GM23338 (cell line): ENCODE measurements around the gene P2RY12. TPM values are rescaled to one million over a fixed set of nuclear protein-coding genes. Genes with fewer than 3 reads are reported as not detected.

Experiments
- ATAC-seq: fragments of 200-7000 bp; cut with Tn5 transposase; 3 replicates; pipeline ENCODE4 v1.9.1; 2020
- DNase-seq: peaks from one replicate; pipeline ENCODE4 v3.0.0-alpha.2; 2015; ENCODE audit warnings: low spot score
- H2AFZ ChIP-seq: fragments of 200-600 bp; sonication (generic); 2 replicates; pipeline ENCODE4 v1.8.0; 2016; ENCODE audit warnings: antibody characterized with exemption, mild to moderate bottlenecking, moderate library complexity
- H3F3A ChIP-seq: fragments of 200-600 bp; sonication (generic); replicated peaks from 2 replicates; pipeline ENCODE4 v1.8.0; 2017; ENCODE audit warnings: antibody characterized with exemption, mixed run types, low read depth
- H3K27ac ChIP-seq: fragments of 200-600 bp; sonication (generic); 2 replicates; pipeline ENCODE4 v1.6.1; 2016; ENCODE audit warnings: low read depth
- H3K27me3 ChIP-seq: fragments of 200-600 bp; sonication (generic); 2 replicates; pipeline ENCODE4 v1.8.0; 2016; ENCODE audit warnings: mild to moderate bottlenecking, mixed run types, moderate library complexity; ENCODE audit not compliant: insufficient read depth
- H3K36me3 ChIP-seq: fragments of 200-600 bp; sonication (generic); 2 replicates; pipeline ENCODE4 v1.8.0; 2016; ENCODE audit warnings: mild to moderate bottlenecking; ENCODE audit not compliant: insufficient read depth
- H3K4me1 ChIP-seq: fragments of 200-600 bp; sonication (generic); 2 replicates; pipeline ENCODE4 v1.8.0; 2016; ENCODE audit warnings: mild to moderate bottlenecking, moderate library complexity; ENCODE audit not compliant: insufficient read depth
- H3K4me2 ChIP-seq: fragments of 200-600 bp; sonication (generic); 2 replicates; pipeline ENCODE4 v1.7.1; 2017; ENCODE audit warnings: mixed run types
- H3K4me3 ChIP-seq: fragments of 200-600 bp; sonication (generic); 2 replicates; pipeline ENCODE4 v1.6.1; 2016; ENCODE audit warnings: mixed run types
- H3K79me2 ChIP-seq: fragments of 200-600 bp; sonication (generic); replicated peaks from 2 replicates; pipeline ENCODE4 v1.8.0; 2017; ENCODE audit warnings: mild to moderate bottlenecking; ENCODE audit not compliant: insufficient read depth
- H3K9me2 ChIP-seq: fragments of 200-600 bp; sonication (generic); 2 replicates; pipeline ENCODE4 v1.8.0; 2017; ENCODE audit not compliant: insufficient read depth
- H4K20me1 ChIP-seq: fragments of 200-600 bp; sonication (generic); replicated peaks from 2 replicates; pipeline ENCODE4 v1.8.0; 2017; ENCODE audit warnings: mild to moderate bottlenecking; ENCODE audit not compliant: insufficient read depth
- H3K27ac Mint-ChIP-seq: 2 replicates; pipeline ENCODE4 v1.8.0; 2020; ENCODE audit warnings: inconsistent platforms, mild to moderate bottlenecking, moderate library complexity, mixed read lengths
- H3K27me3 Mint-ChIP-seq: 3 replicates; pipeline ENCODE4 v1.8.0; 2022; ENCODE audit warnings: low read depth, mild to moderate bottlenecking, moderate library complexity, mixed read lengths, inconsistent platforms; ENCODE audit not compliant: insufficient read depth, poor library complexity
- H3K36me3 Mint-ChIP-seq: 3 replicates; pipeline ENCODE4 v1.8.0; 2021; ENCODE audit warnings: low read depth, mild to moderate bottlenecking, inconsistent platforms, moderate library complexity, mixed read lengths
- H3K4me1 Mint-ChIP-seq: 3 replicates; pipeline ENCODE4 v1.8.0; 2020; ENCODE audit warnings: mild to moderate bottlenecking, inconsistent platforms, mixed read lengths
- H3K4me3 Mint-ChIP-seq: 3 replicates; pipeline ENCODE4 v1.8.0; 2021; ENCODE audit warnings: moderate library complexity, mild to moderate bottlenecking, inconsistent platforms, mixed read lengths
- H3K9me3 Mint-ChIP-seq: 3 replicates; pipeline ENCODE4 v1.8.0; 2020; ENCODE audit warnings: moderate library complexity, mild to moderate bottlenecking, inconsistent platforms, mixed read lengths
- CREB1 ChIP-seq: fragments of 250-450 bp; sonication (Bioruptor Pico); IDR thresholded peaks from 2 replicates; pipeline ENCODE4 v1.5.0; 2020; ENCODE audit warnings: low read depth, mild to moderate bottlenecking, moderate library complexity
- EZH2 ChIP-seq: fragments of 200-600 bp; sonication (generic); IDR thresholded peaks from one replicate; pipeline ENCODE4 v1.8.0; 2017; ENCODE audit warnings: antibody characterized with exemption, mild to moderate bottlenecking, low read depth; ENCODE audit not compliant: unreplicated experiment
- EZH2phosphoT487 ChIP-seq: fragments of 200-600 bp; sonication (generic); IDR thresholded peaks from one replicate; pipeline ENCODE4 v1.8.1; 2018; ENCODE audit warnings: antibody characterized with exemption; ENCODE audit not compliant: unreplicated experiment
- JUNB ChIP-seq: IDR thresholded peaks from one replicate; pipeline ENCODE4 v1.6.1; 2016; ENCODE audit warnings: antibody characterized with exemption; ENCODE audit not compliant: unreplicated experiment
- NANOG ChIP-seq: IDR thresholded peaks from 2 replicates; pipeline ENCODE4 v1.6.1; 2016; ENCODE audit warnings: antibody characterized with exemption, borderline replicate concordance
- POLR2AphosphoS5 ChIP-seq: IDR thresholded peaks from 2 replicates; pipeline ENCODE4 v1.6.1; 2016; ENCODE audit warnings: antibody characterized with exemption, low read depth
- REST ChIP-seq: IDR thresholded peaks from one replicate; pipeline ENCODE4 v1.6.1; 2018; ENCODE audit warnings: antibody characterized with exemption; ENCODE audit not compliant: unreplicated experiment
- STAT1 ChIP-seq: IDR thresholded peaks from one replicate; pipeline ENCODE4 v1.6.1; 2016; ENCODE audit warnings: antibody characterized with exemption; ENCODE audit not compliant: unreplicated experiment
- ZNF114 ChIP-seq: fragments of 250-450 bp; sonication (Bioruptor Pico); IDR thresholded peaks from 2 replicates; pipeline ENCODE4 v1.5.0; 2020; ENCODE audit warnings: mild to moderate bottlenecking, moderate library complexity
- ZNF331 ChIP-seq: fragments of 250-450 bp; sonication (Bioruptor Pico); IDR thresholded peaks from 2 replicates; pipeline ENCODE4 v1.5.0; 2020; ENCODE audit warnings: low read depth, mild to moderate bottlenecking, moderate library complexity
- ZNF462 ChIP-seq: fragments of 250-450 bp; sonication (Bioruptor Pico); IDR thresholded peaks from 2 replicates; pipeline ENCODE4 v1.5.0; 2020; ENCODE audit warnings: mild to moderate bottlenecking, moderate library complexity
- polyA plus RNA-seq: library from polyadenylated mRNA; unstranded; fragments of >200 nt; fragmentation: Nextera tagmentation; extraction: Ambion mirVana; gene quantifications from 2 replicates; pipeline ENCODE4 v1.2.1, GENCODE V29; 2016
- total RNA-seq: library from RNA; depleted of rRNA; stranded (reverse); fragments of >200 nt; shearing (Covaris generic); gene quantifications from 2 replicates; pipeline ENCODE4 v1.2.3, GENCODE V29; 2014
- TF ChIP-seq, protein P1 (sequence below): IDR thresholded peaks from 2 replicates; pipeline ENCODE4 v1.6.1; 2016; ENCODE audit warnings: antibody characterized with exemption
- TF ChIP-seq, protein P2 (sequence below), 2 experiments: fragments of 200-600 bp in 1 of 2; sonication (generic) in 1 of 2; conservative IDR thresholded peaks; 2 replicates each; pipeline versions ENCODE4 v1.5.1 to v1.6.1; 2016 to 2017; ENCODE audit warnings: antibody characterized with exemption in 2 of 2, low read depth in 2 of 2, mild to moderate bottlenecking in 2 of 2, moderate library complexity in 1 of 2

Gene P2RY12
- total and polyA plus RNA-seq, 2 experiments from 2014 or later = 1.1 TPM; not detected in 1

GRCh38 chr3:151394611-151395010 is 10.1 kb upstream of the P2RY12 start:
- DNase-seq = no peak
- peak overlapping the region; percentile 45 for H3K4me2 ChIP-seq

More at GRCh38 chr3:151394611-151395010, 10.1 kb upstream of the P2RY12 start:
- peak; percentile 49; the same call in 2 of the 3 replicates for ATAC-seq
- Mint-ChIP-seq H3K9me3 (no peaks in the 10 kb centered on the region), H3K4me3 (peak overlapping the region; percentile 54; the same call in 2 of the 3 replicates), H3K27ac (peak overlapping the region; percentile 93), H3K27me3 (peaks cover 2% of the 10 kb centered on the region), H3K4me1 (peaks cover 51% of the 10 kb centered on the region), H3K36me3 (peaks cover 21% of the 10 kb centered on the region)
- Histone ChIP-seq H4K20me1 (no peaks in the 10 kb centered on the region), H3K4me3 (peak overlapping the region; percentile 11; the same call in 1 of the 2 replicates), H3K9me2 (no peaks in the 10 kb centered on the region), H3F3A (no peaks in the 10 kb centered on the region), H3K36me3 (no peaks in the 10 kb centered on the region), H3K4me1 (peaks cover 51% of the 10 kb centered on the region), H2AFZ (no peak overlapping the region), H3K27me3 (no peaks in the 10 kb centered on the region), H3K79me2 (no peaks in the 10 kb centered on the region), H3K27ac (peak overlapping the region; percentile 80)
- no peak for TF ChIP-seq EZH2
- TF ChIP-seq, protein P1, sequence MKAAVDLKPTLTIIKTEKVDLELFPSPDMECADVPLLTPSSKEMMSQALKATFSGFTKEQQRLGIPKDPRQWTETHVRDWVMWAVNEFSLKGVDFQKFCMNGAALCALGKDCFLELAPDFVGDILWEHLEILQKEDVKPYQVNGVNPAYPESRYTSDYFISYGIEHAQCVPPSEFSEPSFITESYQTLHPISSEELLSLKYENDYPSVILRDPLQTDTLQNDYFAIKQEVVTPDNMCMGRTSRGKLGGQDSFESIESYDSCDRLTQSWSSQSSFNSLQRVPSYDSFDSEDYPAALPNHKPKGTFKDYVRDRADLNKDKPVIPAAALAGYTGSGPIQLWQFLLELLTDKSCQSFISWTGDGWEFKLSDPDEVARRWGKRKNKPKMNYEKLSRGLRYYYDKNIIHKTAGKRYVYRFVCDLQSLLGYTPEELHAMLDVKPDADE = no peak
- TF ChIP-seq ZNF331 = no peak
- TF ChIP-seq EZH2phosphoT487 = no peak
- no peak for TF ChIP-seq NANOG
- no peak for TF ChIP-seq ZNF462 (CRISPR knock-in tag)
- TF ChIP-seq REST = no peak
- no peak for TF ChIP-seq JUNB
- TF ChIP-seq, protein P2, sequence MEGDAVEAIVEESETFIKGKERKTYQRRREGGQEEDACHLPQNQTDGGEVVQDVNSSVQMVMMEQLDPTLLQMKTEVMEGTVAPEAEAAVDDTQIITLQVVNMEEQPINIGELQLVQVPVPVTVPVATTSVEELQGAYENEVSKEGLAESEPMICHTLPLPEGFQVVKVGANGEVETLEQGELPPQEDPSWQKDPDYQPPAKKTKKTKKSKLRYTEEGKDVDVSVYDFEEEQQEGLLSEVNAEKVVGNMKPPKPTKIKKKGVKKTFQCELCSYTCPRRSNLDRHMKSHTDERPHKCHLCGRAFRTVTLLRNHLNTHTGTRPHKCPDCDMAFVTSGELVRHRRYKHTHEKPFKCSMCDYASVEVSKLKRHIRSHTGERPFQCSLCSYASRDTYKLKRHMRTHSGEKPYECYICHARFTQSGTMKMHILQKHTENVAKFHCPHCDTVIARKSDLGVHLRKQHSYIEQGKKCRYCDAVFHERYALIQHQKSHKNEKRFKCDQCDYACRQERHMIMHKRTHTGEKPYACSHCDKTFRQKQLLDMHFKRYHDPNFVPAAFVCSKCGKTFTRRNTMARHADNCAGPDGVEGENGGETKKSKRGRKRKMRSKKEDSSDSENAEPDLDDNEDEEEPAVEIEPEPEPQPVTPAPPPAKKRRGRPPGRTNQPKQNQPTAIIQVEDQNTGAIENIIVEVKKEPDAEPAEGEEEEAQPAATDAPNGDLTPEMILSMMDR (conservative IDR thresholded peaks at IDR 0.05; ENCODE audit: low read depth in 2 of 2) = no peak
- no peak for TF ChIP-seq CREB1 (CRISPR knock-in tag)
- TF ChIP-seq ZNF114 (CRISPR knock-in tag) = no peak
- TF ChIP-seq STAT1 = no peak
- TF ChIP-seq POLR2AphosphoS5 = no peak
